OCI-LY1 (cell line): Measurements from ENCODE around the gene STMN1.

Source experiments
- H2AFZ ChIP-seq: fragments of 200-600 bp; sonication (generic), shearing (Covaris generic); 2 replicates; pipeline ENCODE4 v1.6.0; 2014; ENCODE audit warnings: antibody characterized with exemption, mild to moderate bottlenecking, low read length
- H3F3A ChIP-seq: fragments of 200-600 bp; sonication (generic), shearing (Covaris generic); 2 replicates; pipeline ENCODE4 v1.6.0; 2014; ENCODE audit warnings: mild to moderate bottlenecking, antibody characterized with exemption, low read length, moderate library complexity; ENCODE audit not compliant: insufficient read depth
- H3K27ac ChIP-seq: fragments of 200-600 bp; sonication (generic); 2 replicates; pipeline ENCODE4 v1.5.1; 2014; ENCODE audit warnings: low read length, mixed run types, mild to moderate bottlenecking, low read depth; ENCODE audit not compliant: poor library complexity, severe bottlenecking
- H3K27me3 ChIP-seq: fragments of 200-600 bp; sonication (generic); 2 replicates; pipeline ENCODE4 v1.6.0; 2014; ENCODE audit warnings: antibody characterized with exemption, mild to moderate bottlenecking, low read length, moderate library complexity; ENCODE audit not compliant: insufficient read depth
- H3K36me3 ChIP-seq: fragments of 200-600 bp; sonication (generic); 2 replicates; pipeline ENCODE4 v1.6.1; 2014; ENCODE audit warnings: mild to moderate bottlenecking, antibody characterized with exemption, low read length, moderate library complexity, mixed read lengths; ENCODE audit not compliant: insufficient read depth
- H3K4me1 ChIP-seq: fragments of 200-600 bp; sonication (generic); 2 replicates; pipeline ENCODE4 v1.5.1; 2014; ENCODE audit warnings: mild to moderate bottlenecking, low read length, moderate library complexity; ENCODE audit not compliant: insufficient read depth, severe bottlenecking
- H3K4me2 ChIP-seq: fragments of 200-600 bp; sonication (generic), shearing (Covaris generic); 2 replicates; pipeline ENCODE4 v1.6.1; 2014; ENCODE audit warnings: low read length
- H3K4me3 ChIP-seq: fragments of 200-600 bp; sonication (generic); 2 replicates; pipeline ENCODE4 v1.5.1; 2014; ENCODE audit warnings: low read length, low read depth, mild to moderate bottlenecking, mixed read lengths; ENCODE audit not compliant: poor library complexity, severe bottlenecking
- H3K79me2 ChIP-seq: fragments of 200-600 bp; shearing (Covaris generic); 2 replicates; pipeline ENCODE4 v1.6.1; 2016; ENCODE audit warnings: mixed run types, low read length, mixed read lengths; ENCODE audit not compliant: insufficient read depth
- H3K9ac ChIP-seq: fragments of 200-600 bp; sonication (generic), shearing (Covaris generic); 2 replicates; pipeline ENCODE4 v1.6.1; 2014; ENCODE audit warnings: mild to moderate bottlenecking, low read length, mixed read lengths
- H3K9me2 ChIP-seq: fragments of 200-600 bp; sonication (generic), shearing (Covaris generic); 2 replicates; pipeline ENCODE4 v1.6.1; 2014; ENCODE audit warnings: low read depth, mild to moderate bottlenecking, low read length, mixed read lengths
- H3K9me3 ChIP-seq: fragments of 200-600 bp; shearing (Covaris generic); 2 replicates; pipeline ENCODE4 v1.6.1; 2014; ENCODE audit warnings: low read length, mixed read lengths
- H4K20me1 ChIP-seq: fragments of 200-600 bp; sonication (generic), shearing (Covaris generic); 2 replicates; pipeline ENCODE4 v1.6.0; 2016; ENCODE audit warnings: mild to moderate bottlenecking, low read length; ENCODE audit not compliant: insufficient read depth
- EZH2 ChIP-seq: fragments of 200-600 bp; sonication (generic), shearing (Covaris generic); IDR thresholded peaks from 2 replicates; pipeline ENCODE4 v1.8.0; 2017; ENCODE audit warnings: borderline replicate concordance, mixed run types, mild to moderate bottlenecking, antibody characterized with exemption, low read length, moderate library complexity, mixed read lengths
- TF ChIP-seq, protein P1 (sequence below): fragments of 200-600 bp; sonication (generic), shearing (Covaris generic); IDR thresholded peaks from 2 replicates; pipeline ENCODE4 v1.5.1; 2017; ENCODE audit warnings: mild to moderate bottlenecking, antibody characterized with exemption, low read length, moderate library complexity, mixed read lengths

STMN1 gene

DNA sequence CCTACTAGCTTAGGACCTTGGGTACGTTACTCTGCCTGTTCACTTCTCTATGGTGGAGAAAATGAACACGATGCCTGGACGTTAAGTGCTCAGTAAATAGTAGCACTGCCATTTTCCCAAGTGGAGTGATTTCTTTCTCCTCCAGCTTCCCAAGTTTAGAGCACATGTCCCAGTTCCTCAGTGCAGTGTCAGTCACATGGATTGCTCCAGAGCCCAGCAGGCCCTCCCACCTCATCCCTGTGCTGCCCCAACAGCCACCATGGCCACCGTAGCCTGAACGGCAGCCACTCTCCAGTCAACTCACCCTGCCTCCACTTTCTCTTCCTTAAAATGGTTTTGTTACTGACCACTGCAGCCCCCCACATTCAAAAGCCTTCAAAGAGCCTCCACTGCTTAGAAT is 8.5 kb downstream of the STMN1 start:
- Histone ChIP-seq H3K9me3 (no peaks in the 10 kb centered on the region), H3K79me2 (peaks cover 8% of the 10 kb centered on the region), H3K27me3 (no peaks in the 10 kb centered on the region), H3K9me2 (no peaks in the 10 kb centered on the region), H3K27ac (peak overlapping the region; percentile 9), H3K4me2 (no peak overlapping the region), H4K20me1 (no peaks in the 10 kb centered on the region), H3F3A (peaks cover 8% of the 10 kb centered on the region; the same call in 1 of the 2 replicates), H3K9ac (no peak overlapping the region), H3K4me3 (no peak overlapping the region), H2AFZ (no peak overlapping the region), H3K4me1 (peaks cover 10% of the 10 kb centered on the region), H3K36me3 (peaks cover 77% of the 10 kb centered on the region)
- TF ChIP-seq, protein P1, sequence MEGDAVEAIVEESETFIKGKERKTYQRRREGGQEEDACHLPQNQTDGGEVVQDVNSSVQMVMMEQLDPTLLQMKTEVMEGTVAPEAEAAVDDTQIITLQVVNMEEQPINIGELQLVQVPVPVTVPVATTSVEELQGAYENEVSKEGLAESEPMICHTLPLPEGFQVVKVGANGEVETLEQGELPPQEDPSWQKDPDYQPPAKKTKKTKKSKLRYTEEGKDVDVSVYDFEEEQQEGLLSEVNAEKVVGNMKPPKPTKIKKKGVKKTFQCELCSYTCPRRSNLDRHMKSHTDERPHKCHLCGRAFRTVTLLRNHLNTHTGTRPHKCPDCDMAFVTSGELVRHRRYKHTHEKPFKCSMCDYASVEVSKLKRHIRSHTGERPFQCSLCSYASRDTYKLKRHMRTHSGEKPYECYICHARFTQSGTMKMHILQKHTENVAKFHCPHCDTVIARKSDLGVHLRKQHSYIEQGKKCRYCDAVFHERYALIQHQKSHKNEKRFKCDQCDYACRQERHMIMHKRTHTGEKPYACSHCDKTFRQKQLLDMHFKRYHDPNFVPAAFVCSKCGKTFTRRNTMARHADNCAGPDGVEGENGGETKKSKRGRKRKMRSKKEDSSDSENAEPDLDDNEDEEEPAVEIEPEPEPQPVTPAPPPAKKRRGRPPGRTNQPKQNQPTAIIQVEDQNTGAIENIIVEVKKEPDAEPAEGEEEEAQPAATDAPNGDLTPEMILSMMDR, result no peak
- no peak for TF ChIP-seq EZH2

DNA sequence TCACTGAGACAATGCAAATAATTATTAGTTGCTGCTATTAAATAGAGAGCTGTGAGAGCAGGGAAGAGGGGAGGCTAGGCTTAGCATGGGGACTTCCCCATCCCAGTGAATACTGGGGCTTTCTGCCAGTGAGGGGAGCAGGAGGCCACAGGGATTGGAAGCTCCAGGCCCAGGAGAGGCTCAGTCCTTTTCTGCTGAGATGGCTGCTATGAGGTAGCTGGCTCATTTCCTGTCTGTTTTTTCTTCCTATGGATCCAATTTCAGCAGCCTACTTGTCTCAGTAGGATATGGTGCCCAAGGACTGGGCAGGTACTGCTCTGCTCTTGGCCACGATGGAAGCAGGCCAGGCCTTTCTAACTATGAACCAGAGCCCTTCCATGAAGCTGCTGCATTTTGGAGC is 10.0 kb downstream of the STMN1 start:
- no peak for TF ChIP-seq EZH2
- TF ChIP-seq, protein P1, result no peak

DNA sequence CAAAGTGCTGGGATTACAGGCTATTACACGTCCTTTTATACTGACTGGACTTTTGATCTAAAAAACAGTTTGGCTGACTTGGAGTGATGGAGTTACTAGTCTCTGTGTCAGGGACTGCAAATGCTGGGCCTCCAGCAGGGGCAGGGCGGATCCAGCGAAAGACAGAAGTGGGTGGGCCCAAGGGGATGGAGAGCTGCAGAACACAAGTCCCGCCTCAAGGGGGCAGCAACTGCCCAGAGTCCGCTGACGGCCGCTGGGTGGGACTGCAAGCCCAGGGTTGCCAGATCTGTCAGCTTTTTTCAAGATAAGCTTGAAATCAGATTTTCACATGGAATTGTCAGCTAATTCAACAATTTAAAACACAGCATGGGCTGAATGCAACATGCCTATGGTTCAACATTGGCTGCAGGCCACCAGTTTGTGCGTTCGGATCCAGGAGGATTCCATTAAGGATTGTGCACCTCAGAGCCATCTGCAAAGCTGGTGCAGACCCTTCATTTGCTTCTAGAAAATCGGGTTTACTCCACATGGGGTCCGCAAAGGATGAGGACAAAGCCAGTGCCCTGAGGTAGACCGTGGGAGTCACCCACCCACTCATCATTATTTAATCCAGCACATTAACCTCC is 10.7 kb downstream of the STMN1 start:
- H3K27me3 ChIP-seq, result no peaks in the 10 kb centered on the region
- no peak overlapping the region for H2AFZ ChIP-seq
- peaks cover 6% of the 10 kb centered on the region for H3K4me1 ChIP-seq
- no peaks in the 10 kb centered on the region for H3K79me2 ChIP-seq
- peaks cover 8% of the 10 kb centered on the region; the same call in 1 of the 2 replicates for H3F3A ChIP-seq
- no peak overlapping the region for H3K4me3 ChIP-seq
- H3K9me2 ChIP-seq, result no peaks in the 10 kb centered on the region
- no peak for TF ChIP-seq EZH2
- TF ChIP-seq, protein P1, result peak; percentile 99
- no peaks in the 10 kb centered on the region for H3K9me3 ChIP-seq
- H4K20me1 ChIP-seq, result no peaks in the 10 kb centered on the region
- H3K27ac ChIP-seq, result peak overlapping the region; percentile 44
- no peak overlapping the region for H3K4me2 ChIP-seq
- H3K36me3 ChIP-seq, result peaks cover 58% of the 10 kb centered on the region
- no peak overlapping the region; the same call in 1 of the 2 replicates for H3K9ac ChIP-seq

More for the DNA sequence above, 10.0 kb downstream of the STMN1 start:
- Histone ChIP-seq H3K9me2 (no peaks in the 10 kb centered on the region), H3K9me3 (no peaks in the 10 kb centered on the region), H3F3A (peaks cover 8% of the 10 kb centered on the region; the same call in 1 of the 2 replicates), H3K79me2 (no peaks in the 10 kb centered on the region), H4K20me1 (no peaks in the 10 kb centered on the region), H3K27me3 (no peaks in the 10 kb centered on the region), H3K9ac (no peak overlapping the region), H3K4me2 (no peak overlapping the region), H2AFZ (no peak overlapping the region), H3K4me3 (no peak overlapping the region), H3K36me3 (peaks cover 62% of the 10 kb centered on the region), H3K4me1 (peaks cover 6% of the 10 kb centered on the region), H3K27ac (peak overlapping the region; percentile 44)
